A673 (cell line): ENCODE data around the gene FTSJ3.
"Not testable (repeated sequence)": the region's sequence is repeated elsewhere in the genome, so short reads cannot be mapped to it uniquely, and the experiment has no call there.

Experiments used
- CTCF ChIP-seq: fragments of 300-800, 200-600 bp; sonication (generic); conservative IDR thresholded peaks from 2 replicates; pipeline ENCODE4 v1.5.1; 2017; ENCODE audit warnings: low read depth, mild to moderate bottlenecking, antibody characterized with exemption, low read length, moderate library complexity, mixed read lengths
- EZH2 ChIP-seq: fragments of 200-600 bp; sonication (generic); IDR thresholded peaks from 2 replicates; pipeline ENCODE4 v1.6.1; 2017; ENCODE audit warnings: borderline replicate concordance, low read depth, mild to moderate bottlenecking, mixed read lengths, antibody characterized with exemption, low read length; ENCODE audit not compliant: poor library complexity, severe bottlenecking

- not testable (repeated sequence) for TF ChIP-seq CTCF, EZH2
Measured at GRCh38 chr17:63873577-63873976, 46.1 kb upstream of the FTSJ3 start, which contains the start of gene CSH2.
